NCI-H1048 (cell line): ENCODE results near the gene MOB3C.

Experiments used
- DNase-seq: peaks from one replicate; lab custom pipeline; 2025; lab: John Stamatoyannopoulos, UW

MOB3C gene

GRCh38 chr1:46575778-46576177 lies 40.8 kb downstream of the MOB3C start:
- DNase-seq: no peak

- DNase-seq: no peak
Observed at GRCh38 chr1:46575300-46575699, 41.3 kb downstream of the MOB3C start.

- DNase-seq: no peak
Observed at GRCh38 chr1:46571691-46572225, 44.9 kb downstream of the MOB3C start.

- no peak for DNase-seq
Observed at GRCh38 chr1:46569884-46570725, 46.5 kb downstream of the MOB3C start.

- DNase-seq: no peak
Observed at GRCh38 chr1:46569116-46569515, 47.5 kb downstream of the MOB3C start.

- DNase-seq: no peak
Observed at GRCh38 chr1:46568461-46568891, 48.1 kb downstream of the MOB3C start.

GRCh38 chr1:46563341-46563740 lies 53.3 kb downstream of the MOB3C start:
- DNase-seq: no peak

GRCh38 chr1:46562498-46562897 lies 54.1 kb downstream of the MOB3C start:
- no peak for DNase-seq

GRCh38 chr1:46558966-46559365 lies 57.6 kb downstream of the MOB3C start:
- no peak for DNase-seq

- no peak for DNase-seq
Observed at GRCh38 chr1:46558141-46558963, 58.3 kb downstream of the MOB3C start.
